ENCODE measurements around the gene TEX30.

The TEX30 gene

DNA sequence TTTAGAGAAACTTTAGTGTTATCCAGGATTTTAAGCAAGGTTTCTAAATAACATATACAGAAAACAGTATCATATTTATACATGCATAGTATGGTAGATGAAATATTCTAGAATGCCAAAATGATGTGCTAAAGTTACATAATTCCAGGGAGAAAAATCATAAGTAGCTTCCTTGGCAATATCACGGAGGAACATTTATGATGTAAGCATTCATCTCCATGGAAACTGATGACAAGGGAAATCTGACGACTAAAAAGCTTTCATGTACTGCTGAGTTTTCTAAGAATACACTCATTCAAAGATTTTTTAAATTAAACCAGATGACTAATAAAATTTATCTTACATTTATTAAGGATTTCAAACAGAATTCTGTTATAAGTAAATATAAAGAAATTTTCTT lies 4.7 kb downstream of the TEX30 start:
- peaks cover 36% of the 10 kb centered on the region for H3K4me1 Mint-ChIP-seq
- H3K9me3 Mint-ChIP-seq = no peaks in the 10 kb centered on the region
- DNase-seq (ENCODE audit: low spot score in 2 of 2) (no peak), ATAC-seq (no peak)
- no peak overlapping the region for H3K4me3 Mint-ChIP-seq
- no peak overlapping the region for H3K27ac Mint-ChIP-seq
- H3K36me3 Mint-ChIP-seq = peaks cover 49% of the 10 kb centered on the region

DNA sequence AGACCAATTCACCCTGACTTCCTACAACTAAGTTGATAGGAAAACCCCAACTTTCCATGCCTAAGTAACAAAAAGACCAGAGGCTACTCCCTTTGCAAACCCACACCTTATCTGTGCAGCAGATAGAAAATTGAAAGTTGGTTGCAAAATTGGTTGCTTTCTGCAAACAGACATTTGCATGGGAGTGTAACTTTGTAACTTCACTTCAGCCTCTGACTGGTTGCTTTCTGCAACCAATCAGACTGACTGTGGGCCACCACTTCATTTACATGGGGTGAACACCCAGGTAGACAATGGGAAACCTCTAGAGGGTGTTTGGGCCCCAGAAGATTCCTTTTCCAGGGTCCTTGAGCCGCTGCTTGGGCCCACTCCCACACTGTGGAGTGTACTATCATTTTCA lies 9.8 kb downstream of the TEX30 start:
- H3K4me1 Mint-ChIP-seq = no peaks in the 10 kb centered on the region
- DNase-seq (ENCODE audit: low spot score in 2 of 2) (no peak), ATAC-seq (no peak)
- H3K36me3 Mint-ChIP-seq = peaks cover 31% of the 10 kb centered on the region
- no peak overlapping the region for H3K27ac Mint-ChIP-seq
- no peak overlapping the region for H3K4me3 Mint-ChIP-seq
- no peaks in the 10 kb centered on the region for H3K9me3 Mint-ChIP-seq

DNA sequence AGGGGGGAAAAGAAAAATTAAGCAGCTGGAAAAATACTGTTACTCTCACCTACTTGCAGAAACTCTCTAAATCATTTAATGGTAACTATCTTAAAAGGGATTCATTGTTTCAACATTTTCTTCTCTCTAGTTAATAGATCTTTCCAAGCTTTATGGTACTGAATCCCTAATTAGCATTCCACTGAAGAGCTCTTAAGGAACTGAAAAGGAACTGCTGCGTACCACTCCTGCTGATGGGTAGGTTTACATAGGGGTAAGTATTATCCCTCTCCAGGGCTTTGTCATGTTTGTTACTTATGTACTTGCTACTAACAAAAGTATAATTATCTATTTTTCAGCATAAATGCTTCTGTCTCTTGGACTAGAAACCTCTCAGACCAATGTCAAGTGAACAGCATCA lies 12.5 kb downstream of the TEX30 start:
- Mint-ChIP-seq H3K9me3 (no peaks in the 10 kb centered on the region), H3K4me3 (no peak overlapping the region), H3K4me1 (no peaks in the 10 kb centered on the region), H3K27ac (no peak overlapping the region), H3K36me3 (peaks cover 8% of the 10 kb centered on the region)
- no peak for DNase-seq (ENCODE audit: low spot score in 2 of 2)
- ATAC-seq = no peak

DNA sequence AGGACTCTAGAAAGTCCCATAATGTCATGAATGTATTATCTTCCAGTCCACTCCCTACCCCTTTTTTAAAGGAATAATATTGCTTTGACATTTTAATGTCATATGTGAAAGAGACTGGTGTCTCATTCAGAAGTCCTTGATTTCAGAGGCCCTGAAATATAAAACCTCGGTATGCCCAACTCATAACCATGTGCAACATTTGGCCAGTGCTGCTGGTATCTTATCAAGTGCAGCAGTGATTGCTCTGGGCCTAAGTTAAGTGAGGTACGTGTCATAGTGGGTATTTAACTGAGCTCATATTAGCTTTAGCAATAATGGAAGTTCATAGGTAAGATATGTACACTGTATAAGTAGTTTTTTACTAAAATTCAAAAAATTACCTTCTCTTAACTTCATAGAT lies 14.7 kb downstream of the TEX30 start:
- DNase-seq (ENCODE audit: low spot score in 2 of 2) (no peak), ATAC-seq (no peak)
- Mint-ChIP-seq H3K4me3 (no peak overlapping the region), H3K27ac (no peak overlapping the region), H3K36me3 (no peaks in the 10 kb centered on the region), H3K4me1 (no peaks in the 10 kb centered on the region), H3K9me3 (no peaks in the 10 kb centered on the region)

DNA sequence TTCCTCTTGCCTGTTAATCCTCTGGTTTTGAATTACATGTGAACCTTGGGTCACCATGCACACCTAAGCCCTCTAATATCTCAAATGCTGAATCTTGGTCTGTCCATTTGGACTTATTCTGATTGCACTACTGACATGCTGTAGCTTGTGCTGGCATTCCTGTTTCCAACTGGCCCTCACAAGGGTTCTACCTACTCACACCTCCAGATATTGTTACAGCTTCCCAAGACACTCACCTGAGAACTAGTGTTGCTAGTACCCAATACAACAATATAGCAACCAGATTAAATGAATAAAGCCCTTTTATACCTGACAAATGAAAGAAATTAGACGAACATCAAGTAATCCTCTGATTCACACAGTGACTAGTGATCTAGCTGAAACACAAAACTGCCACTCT lies 16.6 kb downstream of the TEX30 start:
- Mint-ChIP-seq H3K9me3 (no peaks in the 10 kb centered on the region), H3K36me3 (no peaks in the 10 kb centered on the region), H3K4me3 (no peak overlapping the region), H3K4me1 (no peaks in the 10 kb centered on the region), H3K27ac (no peak overlapping the region)
- no peak for DNase-seq (ENCODE audit: low spot score in 2 of 2)
- ATAC-seq = no peak

DNA sequence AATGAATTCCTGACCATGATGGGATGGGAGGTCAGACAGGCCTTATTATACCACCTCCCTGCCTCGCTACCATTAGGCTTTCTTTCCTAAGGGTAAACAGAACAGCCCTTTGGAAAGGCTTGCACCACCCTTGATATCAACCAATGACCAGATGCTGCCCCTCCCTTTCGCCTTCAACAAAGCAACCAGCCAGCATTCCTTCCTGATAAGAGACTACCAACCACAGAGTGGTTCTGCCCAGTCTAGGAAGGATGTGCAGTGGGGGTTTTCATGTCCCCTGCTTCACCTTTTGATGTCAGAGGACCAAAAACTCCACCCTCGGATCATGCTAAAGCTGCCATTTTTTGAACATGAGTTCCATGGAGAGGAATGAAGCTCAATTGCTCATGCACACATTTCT lies 21.7 kb downstream of the TEX30 start:
- Mint-ChIP-seq H3K4me1 (no peaks in the 10 kb centered on the region), H3K9me3 (no peaks in the 10 kb centered on the region), H3K36me3 (no peaks in the 10 kb centered on the region), H3K4me3 (no peak overlapping the region), H3K27ac (no peak overlapping the region)
- no peak for DNase-seq (ENCODE audit: low spot score in 2 of 2)
- no peak for ATAC-seq

DNA sequence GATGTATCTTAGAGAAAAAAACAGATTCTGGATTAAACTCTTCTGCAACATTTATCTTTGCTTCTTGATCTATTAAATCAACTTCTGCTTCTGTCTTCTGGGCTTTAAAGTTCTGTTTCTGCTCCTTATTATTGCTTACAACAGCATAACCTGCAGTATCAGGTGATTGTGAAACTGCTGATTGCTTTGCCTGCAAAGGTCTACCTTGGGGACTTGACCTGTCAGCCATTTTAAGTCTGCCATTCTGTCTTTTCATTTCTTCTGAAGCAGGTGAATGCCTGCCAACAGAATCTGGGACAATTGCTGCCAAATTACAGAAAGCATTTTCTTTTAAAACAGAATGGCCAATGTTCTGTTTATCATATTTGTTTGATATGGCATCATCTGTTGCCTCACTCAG lies 31.1 kb downstream of the TEX30 start:
- peaks cover 2% of the 10 kb centered on the region for H3K9me3 Mint-ChIP-seq
- no peaks in the 10 kb centered on the region for H3K4me1 Mint-ChIP-seq
- ATAC-seq (no peak), DNase-seq (ENCODE audit: low spot score in 2 of 2) (no peak)
- H3K4me3 Mint-ChIP-seq = no peak overlapping the region
- H3K36me3 Mint-ChIP-seq = no peaks in the 10 kb centered on the region
- H3K27ac Mint-ChIP-seq = no peak overlapping the region

DNA sequence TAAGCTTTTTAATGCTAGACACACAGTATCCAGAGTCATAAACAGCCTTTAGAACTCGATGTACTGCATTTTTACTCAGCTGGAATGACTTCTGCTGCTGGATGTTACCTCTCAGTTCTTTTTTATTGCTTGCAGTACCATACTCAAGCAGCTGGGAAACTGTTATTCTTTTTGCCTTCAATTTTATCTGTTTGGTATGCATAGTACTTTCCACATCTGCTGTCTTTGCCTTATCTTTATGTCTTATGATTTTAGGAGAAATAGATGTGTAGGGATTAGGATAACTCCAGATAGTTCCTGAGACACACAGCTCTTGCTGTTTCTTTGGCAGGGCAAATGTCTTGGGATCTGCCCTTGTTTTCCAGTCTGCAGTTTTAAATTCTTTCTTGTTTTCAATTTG lies 31.5 kb downstream of the TEX30 start:
- Mint-ChIP-seq H3K9me3 (peaks cover 2% of the 10 kb centered on the region), H3K27ac (no peak overlapping the region), H3K4me1 (no peaks in the 10 kb centered on the region), H3K36me3 (no peaks in the 10 kb centered on the region), H3K4me3 (no peak overlapping the region)
- DNase-seq (ENCODE audit: low spot score in 2 of 2) = no peak
- ATAC-seq = no peak

DNA sequence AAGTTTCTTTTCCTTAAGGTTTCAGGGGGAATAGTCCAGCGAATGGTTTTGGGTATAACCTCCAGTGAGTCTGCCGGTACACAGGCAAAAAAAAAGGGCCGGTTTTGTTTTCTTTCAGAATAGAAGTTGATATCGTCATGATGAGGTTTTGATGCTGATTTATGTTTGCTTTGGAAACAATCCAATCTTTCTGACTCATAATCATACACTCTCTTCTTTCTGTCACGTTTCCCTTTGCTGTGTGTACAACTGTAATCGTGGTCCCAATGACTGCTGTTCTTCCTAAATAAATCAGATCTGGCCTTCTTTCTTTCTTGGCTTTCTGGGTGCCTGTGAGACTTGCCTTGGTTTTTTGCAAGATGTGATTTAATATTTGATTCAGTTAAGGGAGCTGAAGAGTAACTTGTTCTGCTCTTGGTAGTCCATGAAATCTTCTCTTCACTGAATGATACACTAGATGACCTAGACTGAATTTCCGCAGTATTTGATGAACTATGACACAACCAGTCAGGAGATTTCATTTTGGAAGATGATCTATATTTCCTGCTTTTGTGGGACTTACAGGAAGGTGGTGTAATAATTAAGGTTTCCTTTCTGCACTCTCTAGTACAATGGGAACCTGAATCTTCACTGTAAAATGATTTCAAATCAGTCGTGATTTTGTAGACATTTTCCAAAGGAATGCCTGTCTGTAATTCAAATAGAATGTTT lies 43.9 kb downstream of the TEX30 start:
- H3K4me1 Mint-ChIP-seq = no peaks in the 10 kb centered on the region

DNA sequence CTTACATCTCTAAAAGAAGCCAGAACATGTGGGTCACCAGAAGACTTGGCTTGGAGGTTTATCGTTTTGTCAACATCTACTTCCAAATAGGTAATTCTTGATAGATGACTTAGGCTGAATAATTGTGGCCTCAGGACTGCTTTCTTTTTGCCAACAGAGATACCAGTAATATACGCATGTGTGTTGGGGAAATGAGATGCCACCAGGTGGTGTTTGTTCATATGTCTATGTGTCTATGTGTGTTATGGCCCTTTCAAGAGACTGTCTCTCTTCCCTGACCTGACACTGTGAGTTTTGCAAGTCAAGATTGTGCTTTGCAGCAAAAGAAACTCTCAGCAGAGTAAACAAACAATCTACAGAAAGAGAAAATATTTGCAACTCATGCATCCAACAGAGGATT lies 47.2 kb downstream of the TEX30 start:
- Mint-ChIP-seq H3K36me3 (no peaks in the 10 kb centered on the region), H3K27ac (no peak overlapping the region), H3K4me3 (no peak overlapping the region), H3K4me1 (no peaks in the 10 kb centered on the region), H3K9me3 (no peaks in the 10 kb centered on the region)
- ATAC-seq (no peak), DNase-seq (ENCODE audit: low spot score in 2 of 2) (no peak)

More for the DNA sequence above, 43.9 kb downstream of the TEX30 start:
- Mint-ChIP-seq H3K36me3 (no peaks in the 10 kb centered on the region), H3K4me3 (no peak overlapping the region), H3K27ac (no peak overlapping the region), H3K9me3 (no peaks in the 10 kb centered on the region)
- ATAC-seq (peak; percentile 52), DNase-seq (ENCODE audit: low spot score in 2 of 2) (no peak)

DNA sequence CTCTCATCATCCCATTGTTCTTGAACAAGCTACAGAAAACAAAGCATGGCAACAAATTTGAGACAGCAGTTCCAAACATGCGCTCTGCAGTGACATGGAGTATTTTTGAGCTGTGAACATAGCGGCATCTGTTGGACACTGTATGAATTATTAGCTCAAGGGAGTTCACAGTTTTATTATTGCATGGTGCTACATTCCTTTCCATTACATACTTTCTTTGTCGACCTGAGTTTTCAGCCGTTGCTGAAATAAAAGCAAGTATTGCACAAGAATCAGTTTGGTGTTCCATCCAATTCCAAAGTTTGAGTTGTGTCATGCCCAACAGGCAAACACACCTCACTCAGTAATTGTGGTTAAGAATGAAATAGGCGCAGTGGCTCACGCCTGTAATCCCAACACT lies 48.7 kb downstream of the TEX30 start:
- no peaks in the 10 kb centered on the region for H3K36me3 Mint-ChIP-seq
- ATAC-seq (no peak), DNase-seq (ENCODE audit: low spot score in 2 of 2) (no peak)
- H3K27ac Mint-ChIP-seq = no peak overlapping the region
- H3K4me1 Mint-ChIP-seq = no peaks in the 10 kb centered on the region
- no peak overlapping the region for H3K4me3 Mint-ChIP-seq
- no peaks in the 10 kb centered on the region for H3K9me3 Mint-ChIP-seq

DNA sequence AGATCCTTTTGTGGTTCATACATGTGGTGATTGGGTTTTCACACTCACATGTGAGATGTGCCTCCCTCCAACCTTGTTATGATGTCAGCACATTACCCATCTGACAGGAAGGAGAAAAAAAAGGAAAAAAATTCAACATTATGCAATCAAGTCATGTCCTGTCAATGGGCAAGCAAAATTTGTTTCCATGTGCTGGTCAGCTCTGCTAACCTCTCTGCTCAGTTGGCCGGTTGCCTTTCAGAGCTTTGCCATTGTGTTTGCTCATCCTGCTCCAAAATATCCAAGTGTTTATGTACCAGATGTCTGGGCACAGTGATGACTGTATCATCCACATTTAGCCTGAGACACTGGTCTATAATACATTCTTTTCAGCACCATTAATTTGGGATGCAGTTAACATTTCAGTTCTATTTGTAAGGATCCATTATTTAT lies 51.8 kb downstream of the TEX30 start:
- Mint-ChIP-seq H3K4me3 (no peak overlapping the region), H3K9me3 (no peaks in the 10 kb centered on the region), H3K4me1 (no peaks in the 10 kb centered on the region), H3K27ac (no peak overlapping the region), H3K36me3 (no peaks in the 10 kb centered on the region)
- ATAC-seq (peak; percentile 60), DNase-seq (ENCODE audit: low spot score in 2 of 2) (no peak)

DNA sequence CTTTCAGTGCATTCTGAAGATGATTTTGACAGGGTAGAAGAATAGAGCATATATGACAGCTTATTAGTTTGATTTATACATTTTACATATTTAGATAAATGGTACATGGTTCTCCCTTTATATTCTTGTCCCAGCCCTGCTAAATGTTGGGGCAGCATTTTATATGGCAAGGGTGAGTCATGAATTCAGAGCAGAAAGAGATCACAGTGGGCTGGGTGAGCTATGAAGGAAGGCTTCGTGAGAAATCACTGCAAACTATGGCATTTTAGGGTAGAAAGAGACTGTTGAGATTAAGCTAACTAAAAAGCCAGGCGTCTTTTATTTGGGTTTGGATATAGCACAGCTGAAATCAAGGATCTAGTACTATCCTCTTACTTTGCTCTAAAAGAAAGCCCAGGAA lies 54.8 kb downstream of the TEX30 start:
- Mint-ChIP-seq H3K4me1 (no peaks in the 10 kb centered on the region), H3K9me3 (no peaks in the 10 kb centered on the region), H3K4me3 (no peak overlapping the region), H3K27ac (no peak overlapping the region), H3K36me3 (no peaks in the 10 kb centered on the region)
- ATAC-seq (no peak), DNase-seq (ENCODE audit: low spot score in 2 of 2) (no peak)
